DOHH2 (cell line): Measurements from ENCODE around the gene BIVM.

Source experiments
- H3F3A ChIP-seq: fragments of 200-600 bp; sonication (generic), shearing (Covaris generic); 2 replicates; pipeline ENCODE4 v1.6.0; 2016; ENCODE audit warnings: antibody characterized with exemption, mild to moderate bottlenecking; ENCODE audit not compliant: control insufficient read depth, insufficient read depth
- H3K27ac ChIP-seq: fragments of 200-600 bp; sonication (generic); 2 replicates; pipeline ENCODE4 v1.5.1; 2014; ENCODE audit warnings: low read depth, mild to moderate bottlenecking, low read length, moderate library complexity
- H3K27me3 ChIP-seq: fragments of 200-600 bp; sonication (generic); 2 replicates; pipeline ENCODE4 v1.6.1; 2014; ENCODE audit warnings: mild to moderate bottlenecking, low read length, mixed read lengths; ENCODE audit not compliant: control insufficient read depth
- H3K36me3 ChIP-seq: fragments of 200-600 bp; sonication (generic); 2 replicates; pipeline ENCODE4 v1.6.1; 2014; ENCODE audit warnings: mild to moderate bottlenecking, low read length, moderate library complexity, mixed read lengths; ENCODE audit not compliant: control insufficient read depth
- H3K4me1 ChIP-seq: fragments of 200-600 bp; sonication (generic); 2 replicates; pipeline ENCODE4 v1.6.1; 2014; ENCODE audit warnings: mild to moderate bottlenecking, low read length, mixed read lengths; ENCODE audit not compliant: control insufficient read depth
- H3K4me2 ChIP-seq: fragments of 200-600 bp; sonication (generic); 2 replicates; pipeline ENCODE4 v1.6.0; 2014; ENCODE audit warnings: mild to moderate bottlenecking, low read length, moderate library complexity
- H3K4me3 ChIP-seq: fragments of 200-600 bp; sonication (generic); 2 replicates; pipeline ENCODE4 v1.5.1; 2014; ENCODE audit warnings: mild to moderate bottlenecking, low read length, mixed read lengths
- H3K79me2 ChIP-seq: fragments of 200-600 bp; sonication (generic); 2 replicates; pipeline ENCODE4 v1.6.1; 2014; ENCODE audit warnings: mild to moderate bottlenecking, low read length, mixed read lengths; ENCODE audit not compliant: control insufficient read depth
- H3K9me2 ChIP-seq: fragments of 200-600 bp; sonication (generic); replicated peaks from 2 replicates; pipeline ENCODE4 v1.6.1; 2014; ENCODE audit warnings: mild to moderate bottlenecking, low read length, mixed read lengths; ENCODE audit not compliant: control insufficient read depth
- H3K9me3 ChIP-seq: fragments of 200-600 bp; sonication (generic); 2 replicates; pipeline ENCODE4 v1.6.1; 2014; ENCODE audit warnings: antibody characterized with exemption, low read length, mixed read lengths; ENCODE audit not compliant: control insufficient read depth, insufficient read depth
- H4K20me1 ChIP-seq: fragments of 200-600 bp; sonication (generic); 2 replicates; pipeline ENCODE4 v1.6.0; 2014; ENCODE audit warnings: low read depth, mild to moderate bottlenecking, antibody characterized with exemption, low read length, moderate library complexity; ENCODE audit not compliant: control insufficient read depth, insufficient read depth
- CTCF ChIP-seq: fragments of 200-600 bp; sonication (generic); IDR thresholded peaks from one replicate; pipeline ENCODE4 v1.5.1; 2014; ENCODE audit warnings: antibody characterized with exemption, mild to moderate bottlenecking, low read depth, low read length; ENCODE audit not compliant: poor library complexity, severe bottlenecking
- EZH2phosphoT487 ChIP-seq: fragments of 200-600 bp; sonication (generic); IDR thresholded peaks from 2 replicates; pipeline ENCODE4 v1.6.1; 2017; ENCODE audit warnings: borderline replicate concordance, mild to moderate bottlenecking, antibody characterized with exemption, low read length, moderate library complexity, mixed read lengths

The BIVM gene

GRCh38 chr13:102814025-102814607 is 15.2 kb downstream of the BIVM start:
- Histone ChIP-seq H3K36me3 (peaks cover 15% of the 10 kb centered on the region), H3K9me2 (no peaks in the 10 kb centered on the region), H3K9me3 (no peaks in the 10 kb centered on the region), H3K27ac (no peak overlapping the region), H3K4me1 (peaks cover 9% of the 10 kb centered on the region), H3K4me3 (no peak overlapping the region), H3K4me2 (no peak overlapping the region), H3K79me2 (peaks cover 24% of the 10 kb centered on the region), H4K20me1 (no peaks in the 10 kb centered on the region), H3K27me3 (no peaks in the 10 kb centered on the region), H3F3A (no peaks in the 10 kb centered on the region)
- TF ChIP-seq EZH2phosphoT487 (no peak), CTCF (no peak)

- no peaks in the 10 kb centered on the region for H4K20me1 ChIP-seq
- no peak overlapping the region for H3K27ac ChIP-seq
- H3K4me2 ChIP-seq: no peak overlapping the region
- peaks cover 9% of the 10 kb centered on the region for H3K4me1 ChIP-seq
- peaks cover 24% of the 10 kb centered on the region for H3K79me2 ChIP-seq
- TF ChIP-seq EZH2phosphoT487: no peak
- no peak for TF ChIP-seq CTCF
- no peaks in the 10 kb centered on the region for H3K9me3 ChIP-seq
- no peaks in the 10 kb centered on the region for H3K27me3 ChIP-seq
- no peaks in the 10 kb centered on the region for H3F3A ChIP-seq
- H3K9me2 ChIP-seq: no peaks in the 10 kb centered on the region
- peaks cover 15% of the 10 kb centered on the region for H3K36me3 ChIP-seq
- H3K4me3 ChIP-seq: no peak overlapping the region
Observed at GRCh38 chr13:102814793-102815192, 15.9 kb downstream of the BIVM start.

GRCh38 chr13:102815788-102816187 is 16.9 kb downstream of the BIVM start:
- Histone ChIP-seq H3K4me2 (no peak overlapping the region), H3K27ac (no peak overlapping the region), H3K79me2 (peaks cover 24% of the 10 kb centered on the region), H4K20me1 (no peaks in the 10 kb centered on the region), H3K9me2 (no peaks in the 10 kb centered on the region), H3K4me1 (peaks cover 9% of the 10 kb centered on the region), H3K9me3 (no peaks in the 10 kb centered on the region), H3K27me3 (no peaks in the 10 kb centered on the region), H3F3A (no peaks in the 10 kb centered on the region), H3K4me3 (no peak overlapping the region), H3K36me3 (peaks cover 20% of the 10 kb centered on the region)
- TF ChIP-seq EZH2phosphoT487 (no peak), CTCF (no peak)
